Esophagus squamous epithelium (tissue), 4 donors: ENCODE measurements around the gene LRRC28.

Experiments used
- CTCF ChIP-seq, 6 experiments: fragments of 450-650 bp in 4 of 6; fragments of 200-600 bp in 2 of 6; sonication (generic) in 2 of 6; IDR thresholded peaks; one replicate each; pipeline ENCODE4 v1.5.1; 2016 to 2019; ENCODE audit warnings: antibody characterized with exemption in 6 of 6, mild to moderate bottlenecking in 4 of 6, moderate library complexity in 4 of 6
- POLR2A ChIP-seq, 4 donors: fragments of 450-650 bp; IDR thresholded peaks; one replicate each; pipeline ENCODE4 v1.6.1; 2017; ENCODE audit warnings: antibody characterized with exemption in 4 of 4, mild to moderate bottlenecking in 4 of 4, moderate library complexity in 3 of 4

GRCh38 chr15:99247062-99247461, 4.2 kb upstream of the LRRC28 start:
- no peak for TF ChIP-seq CTCF (IDR thresholded peaks at IDR 0.05)
- no peak for TF ChIP-seq POLR2A (IDR thresholded peaks at IDR 0.05)
